Vagina (tissue), 2 donors: Measurements from ENCODE around the gene TMEM8B. TPM values are rescaled to one million over a fixed set of nuclear protein-coding genes. Genes with fewer than 3 reads are reported as not detected.

ENCODE experiments used
- DNase-seq, 2 donors: peaks; one replicate each; pipeline ENCODE4 v3.0.0-alpha.2; 2017; ENCODE audit errors: extremely low spot score in 2 of 2
- H3K27ac ChIP-seq: fragments of 200-600 bp; sonication (generic); one replicate; pipeline ENCODE4 v1.5.1; 2019
- H3K27me3 ChIP-seq: fragments of 200-600 bp; sonication (generic); one replicate; pipeline ENCODE4 v1.5.1; 2019
- H3K36me3 ChIP-seq, 2 donors: fragments of 200-600 bp; sonication (generic); one replicate each; pipeline ENCODE4 v1.5.1; 2017 to 2019
- H3K4me1 ChIP-seq: fragments of 200-600 bp; sonication (generic); one replicate; pipeline ENCODE4 v1.5.1; 2019
- H3K4me3 ChIP-seq, 2 donors: fragments of 200-600 bp; sonication (generic); 1 replicate in 1 of 2; 2 replicates in 1 of 2; pipeline ENCODE4 v1.5.1; 2016 to 2019
- H3K9me3 ChIP-seq: fragments of 200-600 bp; sonication (generic); one replicate; pipeline ENCODE4 v1.5.1; 2019
- CTCF ChIP-seq, 3 experiments: fragments of 450-650 bp in 2 of 3; fragments of 200-600 bp in 1 of 3; sonication (generic) in 1 of 3; IDR thresholded peaks; one replicate each; pipeline ENCODE4 v1.5.1; 2017 to 2019; ENCODE audit warnings: antibody characterized with exemption in 3 of 3, mild to moderate bottlenecking in 2 of 3, moderate library complexity in 2 of 3
- POLR2A ChIP-seq, 2 donors: fragments of 450-650 bp; IDR thresholded peaks; one replicate each; pipeline ENCODE4 v1.6.1; 2017; ENCODE audit warnings: antibody characterized with exemption in 2 of 2, mild to moderate bottlenecking in 2 of 2, moderate library complexity in 2 of 2
- POLR2AphosphoS5 ChIP-seq, 2 donors: sonication (generic); formaldehyde crosslinking; IDR thresholded peaks; one replicate each; pipeline ENCODE4 v1.9.0; 2017; ENCODE audit warnings: antibody characterized with exemption in 2 of 2, mild to moderate bottlenecking in 2 of 2, low read depth in 1 of 2; ENCODE audit not compliant: insufficient read depth in 1 of 2
- intact Hi-C: fragments of 100-400 bp; cut with DNase I; formaldehyde crosslinking; loops from one replicate; pipeline ENCODE4 v1.15.1; 2023
- total RNA-seq: library from RNA; depleted of rRNA; stranded (reverse); fragments of >200 nt; gene quantifications from one replicate; pipeline ENCODE4 v1.2.3, GENCODE V29; 2016

TMEM8B gene
- total RNA-seq, 1 donor from 2014 or later, result 11.3 TPM

GRCh38 chr9:35790025-35790384, 39.0 kb upstream of the TMEM8B start:
- no peak overlapping the region for H3K4me3 ChIP-seq
- H3K27me3 ChIP-seq, result no peaks in the 10 kb centered on the region
- no peak for DNase-seq
- H3K9me3 ChIP-seq, result no peaks in the 10 kb centered on the region
- H3K27ac ChIP-seq, result no peak overlapping the region
- intact Hi-C loops, result loop anchor here (5.0 kb wide), 1 partner anchor 92 kb away; no protein-coding TSS in a partner anchor
- TF ChIP-seq POLR2AphosphoS5 (IDR thresholded peaks at IDR 0.05; ENCODE audit: insufficient read depth in 1 of 2, low read depth in 1 of 2), result no peak
- TF ChIP-seq POLR2A (IDR thresholded peaks at IDR 0.05), result no peak
- no peak for TF ChIP-seq CTCF (IDR thresholded peaks at IDR 0.05)
- peaks cover 42% of the 10 kb centered on the region for H3K4me1 ChIP-seq
- no peaks in the 10 kb centered on the region for H3K36me3 ChIP-seq

DNA sequence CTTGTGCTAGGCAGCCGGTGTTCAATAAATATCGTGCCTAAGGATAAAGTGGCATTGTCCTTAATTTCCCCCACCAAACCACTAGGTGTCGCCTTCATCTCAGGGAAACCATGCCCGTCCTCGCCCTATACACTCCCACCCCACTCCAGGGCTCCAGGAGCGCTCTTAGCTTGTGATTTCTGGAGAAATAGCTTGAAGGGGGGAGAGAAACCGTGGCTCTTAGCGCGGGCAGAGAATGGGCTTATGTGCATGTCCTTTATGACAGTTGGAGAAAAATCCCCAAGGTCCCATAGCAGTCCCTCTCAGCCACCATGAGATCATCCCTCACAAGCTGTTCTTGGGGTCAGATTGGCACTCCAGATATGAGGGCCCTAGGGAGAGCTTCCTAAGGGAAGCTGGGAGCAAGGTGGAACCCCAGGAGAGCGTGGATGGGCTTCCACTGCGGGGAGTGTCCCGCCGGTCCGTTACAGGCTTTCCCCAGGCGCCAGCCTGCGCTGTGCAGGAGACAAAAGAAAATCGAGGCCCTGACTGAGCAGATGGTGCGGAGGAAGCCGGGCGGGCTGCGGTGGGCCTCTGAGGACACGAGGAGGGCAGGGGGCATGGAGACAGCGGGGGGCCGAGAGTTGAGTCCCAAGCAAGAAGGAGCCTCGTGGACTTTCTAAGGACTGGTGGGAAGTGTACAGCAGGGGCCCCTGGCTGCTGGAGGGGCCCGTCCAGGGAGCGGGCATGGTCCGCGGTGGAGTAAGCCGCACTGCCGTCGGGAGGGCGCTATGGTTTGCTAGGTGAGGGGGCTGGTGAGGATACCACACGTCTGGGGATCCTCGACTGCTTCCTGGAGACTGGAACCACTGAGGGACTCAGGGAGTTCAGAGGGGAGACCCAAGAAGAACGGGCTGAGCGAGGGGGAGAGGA, 38.4 kb upstream of the TMEM8B start:
- no peaks in the 10 kb centered on the region for H3K9me3 ChIP-seq
- intact Hi-C loops, result loop anchor here (5.0 kb wide), 1 partner anchor 92 kb away; no protein-coding TSS in a partner anchor
- H3K27me3 ChIP-seq, result no peaks in the 10 kb centered on the region
- peak overlapping the region; percentile 62 to 63 for H3K4me3 ChIP-seq
- DNase-seq, result no peak
- peak overlapping the region; percentile 81 for H3K27ac ChIP-seq
- H3K36me3 ChIP-seq, result no peaks in the 10 kb centered on the region
- H3K4me1 ChIP-seq, result peaks cover 48% of the 10 kb centered on the region
- no peak for TF ChIP-seq POLR2A (IDR thresholded peaks at IDR 0.05)
- TF ChIP-seq POLR2AphosphoS5 (IDR thresholded peaks at IDR 0.05; ENCODE audit: insufficient read depth in 1 of 2, low read depth in 1 of 2), result peak; percentile 19 to 42
- TF ChIP-seq CTCF (IDR thresholded peaks at IDR 0.05), result peak; percentile 85 to 96 (median 92)

GRCh38 chr9:35791297-35791921, 37.6 kb upstream of the TMEM8B start, which contains the start of gene NPR2:
Gene NPR2, plus strand, starts transcription at chr9:35791591. Its CDS starts 818 bp downstream, at chr9:35792409.
- peak within 1 kb of the TSS; percentile 62 to 63 for H3K4me3 ChIP-seq
- H3K9me3 ChIP-seq, result no peaks in the 10 kb centered on the region
- H3K27me3 ChIP-seq, result no peaks in the 10 kb centered on the region
- peak within 1 kb of the TSS; percentile 81 for H3K27ac ChIP-seq
- H3K36me3 ChIP-seq, result no peaks in the 10 kb centered on the region
- intact Hi-C loops, result loop anchor here (5.0 kb wide), 1 partner anchor 91 kb away; no protein-coding TSS in a partner anchor
- no peak for DNase-seq
- TF ChIP-seq POLR2A (IDR thresholded peaks at IDR 0.05) (peak in 1 of 2 donors; percentile 32), POLR2AphosphoS5 (IDR thresholded peaks at IDR 0.05; ENCODE audit: insufficient read depth in 1 of 2, low read depth in 1 of 2) (no peak)
- H3K4me1 ChIP-seq, result peaks cover 56% of the 10 kb centered on the region

GRCh38 chr9:35792024-35792813, 36.8 kb upstream of the TMEM8B start:
- Histone ChIP-seq H3K36me3 (no peaks in the 10 kb centered on the region), H3K27ac (peak overlapping the region; percentile 81), H3K4me1 (peaks cover 62% of the 10 kb centered on the region), H3K27me3 (no peaks in the 10 kb centered on the region), H3K4me3 (peak overlapping the region; percentile 62 to 63), H3K9me3 (no peaks in the 10 kb centered on the region)
- TF ChIP-seq POLR2AphosphoS5 (IDR thresholded peaks at IDR 0.05; ENCODE audit: insufficient read depth in 1 of 2, low read depth in 1 of 2), result peak in 1 of 2 donors; percentile 9
- no peak for TF ChIP-seq CTCF (IDR thresholded peaks at IDR 0.05)
- intact Hi-C loops, result loop anchor here (5.0 kb wide), 1 partner anchor 90 kb away; no protein-coding TSS in a partner anchor
- DNase-seq, result no peak

GRCh38 chr9:35792826-35793225, 36.2 kb upstream of the TMEM8B start:
- Histone ChIP-seq H3K4me3 (peak overlapping the region; percentile 62 to 63), H3K27me3 (no peaks in the 10 kb centered on the region), H3K27ac (peak overlapping the region; percentile 81), H3K9me3 (no peaks in the 10 kb centered on the region), H3K36me3 (no peaks in the 10 kb centered on the region), H3K4me1 (peaks cover 62% of the 10 kb centered on the region)
- TF ChIP-seq CTCF (IDR thresholded peaks at IDR 0.05), result no peak
- intact Hi-C loops, result loop anchor here (5.0 kb wide), 1 partner anchor 89 kb away; no protein-coding TSS in a partner anchor
- no peak for DNase-seq
